ENCODE measurements around the gene SYP.
"Not testable (repeated sequence)": the region's sequence is repeated elsewhere in the genome, so short reads cannot be mapped to it uniquely, and the experiment has no call there.

Gene SYP

GRCh38 chrX:49189606-49190005 is 10.4 kb downstream of the SYP start:
- DNase-seq (ENCODE audit: low read depth) = no peak

DNA sequence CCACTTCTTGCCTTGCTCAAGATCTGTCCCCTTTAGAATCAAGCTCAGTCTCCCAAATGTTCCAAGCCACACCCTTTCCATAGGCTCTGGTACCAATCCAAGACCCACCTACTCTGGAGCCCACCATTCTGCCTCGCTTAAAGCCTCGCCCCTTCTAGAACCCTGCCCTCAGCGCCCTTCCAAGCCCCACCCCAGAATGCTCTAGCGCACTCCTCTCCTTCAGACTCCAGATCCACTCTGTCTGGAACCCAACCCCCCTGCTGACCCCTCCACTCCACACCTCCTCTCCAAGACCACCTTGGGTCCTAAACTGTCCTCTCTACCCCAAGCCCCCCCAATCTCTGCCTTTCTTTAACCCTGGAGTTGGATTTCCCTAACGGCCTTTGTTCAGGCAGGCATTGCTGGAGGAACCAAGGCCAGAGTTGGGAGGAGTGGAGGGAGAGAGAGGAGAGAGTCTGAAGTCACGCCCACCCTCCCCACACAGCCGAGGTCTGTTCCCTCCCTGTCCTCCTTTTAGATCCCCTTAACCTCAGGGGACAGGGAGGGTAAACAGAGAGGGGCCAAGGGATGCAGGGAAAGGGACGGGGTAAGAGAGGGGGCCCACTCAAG is 11.4 kb downstream of the SYP start:
- DNase-seq (ENCODE audit: low read depth) = no peak

GRCh38 chrX:49187526-49187925 is 12.5 kb downstream of the SYP start:
- no peak for DNase-seq (ENCODE audit: low read depth)

GRCh38 chrX:49187028-49187394 is 13.0 kb downstream of the SYP start:
- no peak for DNase-seq (ENCODE audit: low read depth)

DNA sequence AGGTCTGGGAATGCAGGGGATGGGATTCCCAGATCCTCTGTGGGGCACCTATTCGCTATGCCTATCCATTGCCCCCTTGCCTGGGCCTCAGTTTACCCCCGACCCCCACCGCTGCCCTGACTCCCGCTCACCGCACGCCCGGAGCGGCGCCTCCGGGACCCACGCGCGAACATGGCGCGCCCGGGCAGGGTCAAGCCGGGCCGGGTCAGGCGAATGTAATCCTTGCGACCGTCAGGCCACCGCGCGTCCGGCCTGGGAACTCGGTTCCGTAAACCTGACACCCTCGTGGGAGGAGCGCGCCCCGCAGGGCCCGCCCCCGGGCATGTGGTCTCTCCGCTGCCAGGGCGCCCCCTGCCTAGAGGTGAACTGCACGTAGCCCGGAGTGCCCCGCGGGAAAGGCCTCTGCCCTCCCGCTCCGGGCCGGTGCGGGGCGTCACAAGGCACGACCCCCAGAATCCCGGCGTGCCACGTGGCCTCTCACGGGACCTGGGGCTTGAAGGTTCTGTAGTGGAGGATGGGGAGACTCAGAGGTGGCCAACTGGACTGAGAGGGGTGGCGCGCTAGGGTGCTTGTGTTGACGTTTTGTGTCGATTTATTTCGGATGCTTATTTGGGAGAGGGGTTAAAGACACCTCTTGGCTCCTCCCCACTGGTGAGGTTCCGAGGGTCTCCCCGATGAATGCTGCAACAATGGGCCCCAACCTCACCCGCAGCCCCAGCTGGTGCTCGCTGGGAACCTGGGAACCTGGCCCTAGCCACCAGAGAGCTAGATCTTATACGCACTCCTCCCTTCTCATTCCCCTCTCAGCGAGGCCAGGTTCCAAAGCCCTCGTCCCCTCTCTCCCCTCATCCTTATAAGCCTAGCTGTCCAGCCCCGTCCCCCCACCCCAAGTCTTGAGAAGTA is 13.6 kb downstream of the SYP start, which contains the start of gene PRICKLE3:
PRICKLE3 (minus strand) TSS at position 249 of the 903 bp plus-strand sequence; CDS start at position 173, 76 bp downstream.
- peak; percentile 26 for DNase-seq (ENCODE audit: low read depth)

GRCh38 chrX:49184294-49185281 is 15.4 kb downstream of the SYP start:
- no peak for DNase-seq (ENCODE audit: low read depth)

DNA sequence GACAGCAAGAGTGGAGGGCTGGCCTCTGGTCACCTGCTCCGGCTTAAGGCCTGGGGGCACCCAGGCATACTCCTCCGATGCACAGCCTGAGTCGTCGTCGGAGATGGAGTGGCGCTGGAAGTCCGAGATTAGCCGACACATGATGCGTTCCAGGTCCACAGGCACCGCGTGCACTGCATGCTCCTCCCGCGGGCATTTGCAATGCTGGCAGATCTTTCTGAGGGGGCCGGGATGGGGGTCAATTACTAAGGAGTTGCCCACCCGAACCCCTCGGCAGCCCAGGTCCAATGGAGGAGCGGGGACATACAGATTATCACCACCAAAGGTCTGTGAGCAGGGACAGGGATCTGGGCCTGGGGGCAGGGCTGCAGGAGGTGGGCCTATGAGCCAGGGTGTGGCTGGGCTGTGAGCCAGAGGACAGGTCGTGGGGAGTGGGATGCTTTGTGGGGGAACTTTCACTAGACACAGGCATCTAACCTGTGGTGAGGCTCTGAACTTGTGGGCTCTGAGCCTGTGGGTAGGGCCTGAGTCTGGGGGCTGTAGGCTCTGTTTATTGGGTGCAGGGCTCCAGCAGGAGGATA is 16.2 kb downstream of the SYP start:
- no peak for DNase-seq (ENCODE audit: low read depth)

GRCh38 chrX:49179358-49179757 is 20.6 kb downstream of the SYP start:
- no peak for DNase-seq (ENCODE audit: low read depth)

- no peak for DNase-seq (ENCODE audit: low read depth)
These were observed 21.5 kb downstream of the SYP start for GRCh38 chrX:49178537-49178936.

DNA sequence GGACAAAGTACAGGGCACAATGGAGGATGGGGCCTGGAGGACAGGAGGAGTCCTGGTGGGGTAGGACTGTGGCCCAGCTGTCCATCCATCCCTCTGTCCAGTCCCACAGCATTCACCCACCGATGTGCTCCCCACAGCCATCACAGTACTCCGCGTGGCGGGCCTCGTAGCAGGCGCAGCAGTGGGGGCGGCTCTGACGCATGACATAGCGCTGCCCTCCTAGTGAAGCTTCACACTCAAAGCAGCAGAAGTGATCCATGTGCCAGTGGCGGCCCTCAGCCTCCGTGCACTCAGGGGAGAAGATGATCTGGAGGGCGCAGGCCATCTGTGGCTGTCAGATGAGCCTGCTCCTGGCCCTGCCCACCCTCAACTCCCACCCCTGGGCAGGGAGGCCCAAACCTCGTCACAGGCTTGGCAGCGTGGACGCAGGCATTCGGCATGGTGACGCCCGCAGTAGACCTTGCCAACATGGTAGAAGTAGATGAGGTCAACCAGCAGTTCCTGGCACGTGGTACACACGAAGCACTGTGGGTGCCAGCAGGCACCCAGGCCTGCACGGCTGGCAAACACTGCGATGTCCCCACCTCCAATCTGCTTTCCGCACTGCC is 22.0 kb downstream of the SYP start:
- no peak for DNase-seq (ENCODE audit: low read depth)

- no peak for DNase-seq (ENCODE audit: low read depth)
These were observed 22.6 kb downstream of the SYP start for GRCh38 chrX:49177338-49177833.

DNA sequence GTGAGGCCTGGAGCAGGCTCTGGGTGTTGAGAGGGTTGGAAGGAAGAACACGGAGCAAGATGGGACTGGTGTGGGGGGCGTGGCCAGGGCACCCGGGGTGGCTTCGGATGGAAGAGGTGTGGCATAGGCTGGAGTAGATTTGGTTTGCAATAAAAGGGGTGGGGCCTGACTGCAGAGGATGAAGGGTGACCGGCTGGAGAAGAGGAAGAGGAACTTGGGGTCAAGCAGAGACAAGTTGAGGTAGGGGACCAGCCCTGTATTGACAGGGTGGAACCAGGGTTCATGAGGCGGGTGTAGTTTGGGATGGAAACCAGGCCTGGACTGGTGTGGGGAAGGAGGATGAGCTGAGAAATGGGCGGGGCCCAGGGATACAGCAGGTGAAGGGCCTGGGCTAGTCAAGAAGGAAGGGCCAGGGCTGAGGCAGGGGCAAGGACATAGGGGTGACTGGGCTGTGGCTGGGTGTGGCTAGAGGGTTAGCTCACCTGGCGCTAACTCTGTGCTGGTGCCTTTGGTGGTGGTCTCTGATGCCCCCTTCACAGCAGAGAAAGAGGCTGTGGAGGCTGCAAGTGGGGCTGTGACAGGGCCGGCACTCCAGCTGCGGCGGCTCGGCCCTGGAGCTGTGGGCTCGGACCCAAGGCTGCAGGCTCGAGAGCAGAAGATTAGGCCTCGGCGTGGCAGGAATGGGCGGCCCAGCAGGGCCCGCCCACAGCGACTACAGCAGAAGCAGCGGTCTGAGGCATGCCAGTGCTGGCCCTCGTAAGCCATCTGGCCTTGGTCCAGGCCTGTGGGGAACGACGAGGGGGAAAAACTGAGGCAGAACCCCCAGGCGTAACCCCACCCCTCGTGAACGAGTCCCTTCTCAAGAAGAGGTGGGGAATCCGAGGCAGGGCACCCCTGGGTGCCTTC is 23.3 kb downstream of the SYP start:
- DNase-seq (ENCODE audit: low read depth) = no peak

GRCh38 chrX:49175435-49176274 is 24.3 kb downstream of the SYP start:
- no peak for DNase-seq (ENCODE audit: low read depth)

DNA sequence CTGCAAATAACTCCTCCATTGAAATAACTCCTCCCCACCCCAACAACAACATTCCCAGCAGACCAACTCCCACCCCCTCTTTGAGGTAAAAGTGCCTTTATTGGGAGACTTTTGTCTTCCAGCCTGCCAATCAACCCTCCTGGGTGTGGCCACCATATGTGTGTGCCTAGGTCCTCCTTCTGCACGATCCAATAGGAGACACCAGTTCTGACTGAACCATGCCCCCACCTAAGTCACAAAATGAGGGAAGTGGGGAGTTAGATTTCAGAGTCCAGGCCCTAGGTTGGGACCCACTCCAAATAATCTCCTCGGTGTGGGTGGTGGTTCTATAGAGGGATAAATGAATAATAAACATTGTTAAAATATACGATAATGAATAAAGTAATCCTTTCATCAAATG is 25.3 kb downstream of the SYP start:
- DNase-seq (ENCODE audit: low read depth) = no peak

DNA sequence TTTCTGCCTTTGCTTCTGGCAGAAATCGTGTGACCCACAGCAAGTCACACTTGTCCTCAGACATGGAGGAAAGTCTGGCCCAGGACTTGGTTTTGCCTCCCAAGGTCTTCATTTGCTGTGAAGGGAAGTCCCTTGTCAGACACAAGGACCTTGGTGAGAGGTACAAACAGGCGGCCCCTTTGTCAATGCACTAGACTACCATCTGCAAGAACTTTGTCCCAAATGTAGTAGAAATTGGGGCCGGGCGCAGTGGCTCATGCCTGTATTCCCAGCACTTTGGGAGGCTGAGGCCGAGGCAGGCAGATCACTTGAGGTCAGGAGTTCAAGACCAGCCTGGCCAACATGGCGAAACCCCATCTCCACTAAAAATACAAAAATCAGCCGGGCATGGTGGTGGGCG is 26.4 kb downstream of the SYP start:
- DNase-seq (ENCODE audit: low read depth) = not testable (repeated sequence)

- peak; percentile 25 for DNase-seq (ENCODE audit: low read depth)
These were observed 27.7 kb downstream of the SYP start for GRCh38 chrX:49172280-49172780.

- DNase-seq (ENCODE audit: low read depth) = peak; percentile 43
These were observed 28.2 kb downstream of the SYP start, which contains the start of gene PLP2 for GRCh38 chrX:49171752-49172279. Gene PLP2 (plus strand): TSS chrX:49171898. CDS start chrX:49172001, 103 bp downstream.

DNA sequence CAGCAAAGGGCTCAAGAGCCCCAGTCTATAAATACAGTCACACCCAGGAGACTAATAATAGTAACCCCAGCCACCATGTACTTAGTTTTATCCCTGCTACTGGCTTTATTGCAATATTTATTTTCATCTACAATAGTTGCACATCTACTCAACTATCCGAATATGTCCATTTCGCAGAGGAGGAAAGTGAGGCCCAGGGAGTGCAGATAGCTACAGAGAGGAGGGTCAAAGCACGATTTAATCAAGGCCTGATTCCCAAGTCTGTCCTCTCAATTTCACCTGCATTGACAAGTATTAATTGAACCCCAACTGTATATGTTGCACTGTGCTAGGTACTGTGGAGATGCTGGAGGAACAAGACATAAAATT is 32.3 kb downstream of the SYP start:
- no peak for DNase-seq (ENCODE audit: low read depth)

Measured in stimulated activated CD8-positive, alpha-beta memory T cell treated with anti-CD3 and anti-CD28 coated beads, Interleukin-15, amount 100 ng/mL, for 24 hours (primary cell).